Hematopoietic multipotent progenitor cell (in vitro differentiated cells): Measurements from ENCODE around the gene BRI3. TPM values are rescaled to one million over a fixed set of nuclear protein-coding genes. Genes with fewer than 3 reads are reported as not detected.

ENCODE experiments used
- DNase-seq, 3 donors: peaks; one replicate each; pipeline ENCODE4 v3.0.0-alpha.2; 2011 to 2015; ENCODE audit warnings: low read depth in 2 of 3, low spot score in 2 of 3
- total RNA-seq: library from RNA; depleted of rRNA; stranded (reverse); fragments of >200 nt; gene quantifications from one replicate; pipeline ENCODE4 v1.2.3, GENCODE V29; 2012

Gene BRI3
- total RNA-seq, 1 donor = 30.2 TPM

- DNase-seq = peak; percentile 71 to 85 (median 76)
Measured at GRCh38 chr7:98251601-98252424, 29.7 kb upstream of the BRI3 start, which contains the start of gene TECPR1. Gene TECPR1 (minus strand): TSS chr7:98252232. CDS start chr7:98246146, 6,086 bp downstream.

- DNase-seq = no peak
Measured at GRCh38 chr7:98252425-98253054, 28.9 kb upstream of the BRI3 start.

GRCh38 chr7:98254516-98254915 lies 27.0 kb upstream of the BRI3 start:
- no peak for DNase-seq

- peak in 1 of 3 donors; percentile 10 for DNase-seq
Measured at GRCh38 chr7:98254951-98255610, 26.4 kb upstream of the BRI3 start.

GRCh38 chr7:98256431-98256830 lies 25.1 kb upstream of the BRI3 start:
- no peak for DNase-seq

- DNase-seq = no peak
Measured at GRCh38 chr7:98257701-98258100, 23.8 kb upstream of the BRI3 start.

GRCh38 chr7:98265841-98266271 lies 15.6 kb upstream of the BRI3 start:
- DNase-seq = no peak

- peak in 1 of 3 donors; percentile 30 for DNase-seq
Measured at GRCh38 chr7:98266840-98267239, 14.6 kb upstream of the BRI3 start.

GRCh38 chr7:98267303-98267702 lies 14.2 kb upstream of the BRI3 start:
- DNase-seq = no peak

GRCh38 chr7:98276241-98276761 lies 5.2 kb upstream of the BRI3 start:
- DNase-seq = no peak

GRCh38 chr7:98278408-98278807 lies 3.1 kb upstream of the BRI3 start:
- no peak for DNase-seq

- no peak for DNase-seq
Measured at GRCh38 chr7:98278936-98279335, 2.5 kb upstream of the BRI3 start.

- no peak for DNase-seq
Measured at GRCh38 chr7:98280296-98280695, 1.2 kb upstream of the BRI3 start.

GRCh38 chr7:98281757-98282606 lies 496 bp downstream of the BRI3 start:
- DNase-seq = peak in 2 of 3 donors; percentile 17 to 28

GRCh38 chr7:98282703-98283102 lies 1.2 kb downstream of the BRI3 start:
- DNase-seq = no peak

GRCh38 chr7:98283127-98283886 lies 1.8 kb downstream of the BRI3 start:
- DNase-seq = peak in 2 of 3 donors; percentile 28 to 37

GRCh38 chr7:98283887-98284222 lies 2.4 kb downstream of the BRI3 start:
- DNase-seq = no peak

- DNase-seq = peak in 2 of 3 donors; percentile 48 to 63
Measured at GRCh38 chr7:98284335-98285036, 3.0 kb downstream of the BRI3 start.
